H1 (cell line): ENCODE data around the gene ALOX12.
"Not testable (repeated sequence)": the region's sequence is repeated elsewhere in the genome, so short reads cannot be mapped to it uniquely, and the experiment has no call there.

Experiments
- CEBPB ChIP-seq: IDR thresholded peaks from 2 replicates; pipeline ENCODE4 v1.6.1; 2012; ENCODE audit warnings: low read depth, low read length
- HDAC6 ChIP-seq: IDR thresholded peaks from one replicate; pipeline ENCODE4 v1.7.1; 2012; ENCODE audit warnings: low read depth, mild to moderate bottlenecking, inconsistent platforms, low read length, moderate library complexity
- KDM5A ChIP-seq: fragments of 200-600 bp; IDR thresholded peaks from 2 replicates; pipeline ENCODE4 v1.7.1; 2012; ENCODE audit warnings: mild to moderate bottlenecking, low read length, inconsistent platforms, mixed read lengths
- POLR2A ChIP-seq, 2 experiments: IDR thresholded peaks; 1 replicate in 1 of 2; 2 replicates in 1 of 2; pipeline ENCODE4 v1.6.1; 2011; ENCODE audit warnings: low read depth in 2 of 2, low read length in 2 of 2, mild to moderate bottlenecking in 2 of 2; ENCODE audit errors: control extremely low read depth in 1 of 2
- TF ChIP-seq, protein P1 (sequence below), 3 experiments: IDR thresholded peaks; 1 replicate in 2 of 3; 2 replicates in 1 of 3; pipeline versions ENCODE4 v1.5.1 to v1.6.1; 2011; ENCODE audit warnings: low read length in 3 of 3, mild to moderate bottlenecking in 3 of 3, inconsistent platforms in 2 of 3, low read depth in 1 of 3, moderate library complexity in 1 of 3; ENCODE audit not compliant: insufficient read depth in 1 of 3; ENCODE audit errors: control extremely low read depth in 1 of 3
- TF ChIP-seq, protein P2 (sequence below): IDR thresholded peaks from 2 replicates; pipeline ENCODE4 v1.6.1; 2012; ENCODE audit warnings: inconsistent platforms

DNA sequence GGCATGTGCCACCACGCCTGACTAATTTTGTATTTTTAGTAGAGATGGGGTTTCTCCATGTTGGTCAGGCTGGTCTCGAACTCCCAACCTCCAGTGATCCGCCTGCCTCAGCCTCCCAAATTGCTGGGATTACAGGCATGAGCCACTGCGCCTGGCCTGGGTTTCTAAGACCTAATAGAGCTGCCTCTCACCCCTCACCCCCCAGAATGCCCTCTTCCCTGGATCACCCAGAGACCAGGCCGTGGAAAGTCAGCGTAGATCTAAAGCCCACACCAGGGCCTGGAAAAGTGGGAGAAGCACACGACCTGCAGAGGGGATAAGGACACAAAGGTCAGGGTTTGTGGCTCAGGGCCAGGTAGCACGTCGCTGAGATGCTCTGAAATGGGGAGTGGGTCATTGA, 54.7 kb downstream of the ALOX12 start:
- TF ChIP-seq KDM5A; HDAC6; POLR2A (IDR thresholded peaks at IDR 0.05; ENCODE audit: control extremely low read depth in 1 of 2, low read depth in 2 of 2, low read length in 2 of 2); CEBPB: not testable (repeated sequence)
- TF ChIP-seq, protein P1, sequence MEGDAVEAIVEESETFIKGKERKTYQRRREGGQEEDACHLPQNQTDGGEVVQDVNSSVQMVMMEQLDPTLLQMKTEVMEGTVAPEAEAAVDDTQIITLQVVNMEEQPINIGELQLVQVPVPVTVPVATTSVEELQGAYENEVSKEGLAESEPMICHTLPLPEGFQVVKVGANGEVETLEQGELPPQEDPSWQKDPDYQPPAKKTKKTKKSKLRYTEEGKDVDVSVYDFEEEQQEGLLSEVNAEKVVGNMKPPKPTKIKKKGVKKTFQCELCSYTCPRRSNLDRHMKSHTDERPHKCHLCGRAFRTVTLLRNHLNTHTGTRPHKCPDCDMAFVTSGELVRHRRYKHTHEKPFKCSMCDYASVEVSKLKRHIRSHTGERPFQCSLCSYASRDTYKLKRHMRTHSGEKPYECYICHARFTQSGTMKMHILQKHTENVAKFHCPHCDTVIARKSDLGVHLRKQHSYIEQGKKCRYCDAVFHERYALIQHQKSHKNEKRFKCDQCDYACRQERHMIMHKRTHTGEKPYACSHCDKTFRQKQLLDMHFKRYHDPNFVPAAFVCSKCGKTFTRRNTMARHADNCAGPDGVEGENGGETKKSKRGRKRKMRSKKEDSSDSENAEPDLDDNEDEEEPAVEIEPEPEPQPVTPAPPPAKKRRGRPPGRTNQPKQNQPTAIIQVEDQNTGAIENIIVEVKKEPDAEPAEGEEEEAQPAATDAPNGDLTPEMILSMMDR (IDR thresholded peaks at IDR 0.05; ENCODE audit: control extremely low read depth in 1 of 3, insufficient read depth in 1 of 3, low read depth in 1 of 3, low read length in 3 of 3) = not testable (repeated sequence)
- TF ChIP-seq, protein P2, sequence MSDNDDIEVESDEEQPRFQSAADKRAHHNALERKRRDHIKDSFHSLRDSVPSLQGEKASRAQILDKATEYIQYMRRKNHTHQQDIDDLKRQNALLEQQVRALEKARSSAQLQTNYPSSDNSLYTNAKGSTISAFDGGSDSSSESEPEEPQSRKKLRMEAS = not testable (repeated sequence)
